GM23338 (cell line): ENCODE results near the gene STAT4. TPM values are rescaled to one million over a fixed set of nuclear protein-coding genes. Genes with fewer than 3 reads are reported as not detected.

ENCODE experiments used
- ATAC-seq: fragments of 200-7000 bp; cut with Tn5 transposase; 3 replicates; pipeline ENCODE4 v1.9.1; 2020
- DNase-seq: peaks from one replicate; pipeline ENCODE4 v3.0.0-alpha.2; 2015; ENCODE audit warnings: low spot score
- H2AFZ ChIP-seq: fragments of 200-600 bp; sonication (generic); 2 replicates; pipeline ENCODE4 v1.8.0; 2016; ENCODE audit warnings: antibody characterized with exemption, mild to moderate bottlenecking, moderate library complexity
- H3F3A ChIP-seq: fragments of 200-600 bp; sonication (generic); replicated peaks from 2 replicates; pipeline ENCODE4 v1.8.0; 2017; ENCODE audit warnings: antibody characterized with exemption, mixed run types, low read depth
- H3K27ac ChIP-seq: fragments of 200-600 bp; sonication (generic); 2 replicates; pipeline ENCODE4 v1.6.1; 2016; ENCODE audit warnings: low read depth
- H3K27me3 ChIP-seq: fragments of 200-600 bp; sonication (generic); 2 replicates; pipeline ENCODE4 v1.8.0; 2016; ENCODE audit warnings: mild to moderate bottlenecking, mixed run types, moderate library complexity; ENCODE audit not compliant: insufficient read depth
- H3K36me3 ChIP-seq: fragments of 200-600 bp; sonication (generic); 2 replicates; pipeline ENCODE4 v1.8.0; 2016; ENCODE audit warnings: mild to moderate bottlenecking; ENCODE audit not compliant: insufficient read depth
- H3K4me1 ChIP-seq: fragments of 200-600 bp; sonication (generic); 2 replicates; pipeline ENCODE4 v1.8.0; 2016; ENCODE audit warnings: mild to moderate bottlenecking, moderate library complexity; ENCODE audit not compliant: insufficient read depth
- H3K4me2 ChIP-seq: fragments of 200-600 bp; sonication (generic); 2 replicates; pipeline ENCODE4 v1.7.1; 2017; ENCODE audit warnings: mixed run types
- H3K4me3 ChIP-seq: fragments of 200-600 bp; sonication (generic); 2 replicates; pipeline ENCODE4 v1.6.1; 2016; ENCODE audit warnings: mixed run types
- H3K79me2 ChIP-seq: fragments of 200-600 bp; sonication (generic); replicated peaks from 2 replicates; pipeline ENCODE4 v1.8.0; 2017; ENCODE audit warnings: mild to moderate bottlenecking; ENCODE audit not compliant: insufficient read depth
- H3K9me2 ChIP-seq: fragments of 200-600 bp; sonication (generic); 2 replicates; pipeline ENCODE4 v1.8.0; 2017; ENCODE audit not compliant: insufficient read depth
- H4K20me1 ChIP-seq: fragments of 200-600 bp; sonication (generic); replicated peaks from 2 replicates; pipeline ENCODE4 v1.8.0; 2017; ENCODE audit warnings: mild to moderate bottlenecking; ENCODE audit not compliant: insufficient read depth
- H3K27ac Mint-ChIP-seq: 2 replicates; pipeline ENCODE4 v1.8.0; 2020; ENCODE audit warnings: inconsistent platforms, mild to moderate bottlenecking, moderate library complexity, mixed read lengths
- H3K27me3 Mint-ChIP-seq: 3 replicates; pipeline ENCODE4 v1.8.0; 2022; ENCODE audit warnings: low read depth, mild to moderate bottlenecking, moderate library complexity, mixed read lengths, inconsistent platforms; ENCODE audit not compliant: insufficient read depth, poor library complexity
- H3K36me3 Mint-ChIP-seq: 3 replicates; pipeline ENCODE4 v1.8.0; 2021; ENCODE audit warnings: low read depth, mild to moderate bottlenecking, inconsistent platforms, moderate library complexity, mixed read lengths
- H3K4me1 Mint-ChIP-seq: 3 replicates; pipeline ENCODE4 v1.8.0; 2020; ENCODE audit warnings: mild to moderate bottlenecking, inconsistent platforms, mixed read lengths
- H3K4me3 Mint-ChIP-seq: 3 replicates; pipeline ENCODE4 v1.8.0; 2021; ENCODE audit warnings: moderate library complexity, mild to moderate bottlenecking, inconsistent platforms, mixed read lengths
- H3K9me3 Mint-ChIP-seq: 3 replicates; pipeline ENCODE4 v1.8.0; 2020; ENCODE audit warnings: moderate library complexity, mild to moderate bottlenecking, inconsistent platforms, mixed read lengths
- CREB1 ChIP-seq: fragments of 250-450 bp; sonication (Bioruptor Pico); IDR thresholded peaks from 2 replicates; pipeline ENCODE4 v1.5.0; 2020; ENCODE audit warnings: low read depth, mild to moderate bottlenecking, moderate library complexity
- CTCF ChIP-seq, 2 experiments: fragments of 200-600 bp in 1 of 2; sonication (generic) in 1 of 2; conservative IDR thresholded peaks; 2 replicates each; pipeline versions ENCODE4 v1.5.1 to v1.6.1; 2016 to 2017; ENCODE audit warnings: antibody characterized with exemption in 2 of 2, low read depth in 2 of 2, mild to moderate bottlenecking in 2 of 2, moderate library complexity in 1 of 2
- EZH2 ChIP-seq: fragments of 200-600 bp; sonication (generic); IDR thresholded peaks from one replicate; pipeline ENCODE4 v1.8.0; 2017; ENCODE audit warnings: antibody characterized with exemption, mild to moderate bottlenecking, low read depth; ENCODE audit not compliant: unreplicated experiment
- JUNB ChIP-seq: IDR thresholded peaks from one replicate; pipeline ENCODE4 v1.6.1; 2016; ENCODE audit warnings: antibody characterized with exemption; ENCODE audit not compliant: unreplicated experiment
- STAT1 ChIP-seq: IDR thresholded peaks from one replicate; pipeline ENCODE4 v1.6.1; 2016; ENCODE audit warnings: antibody characterized with exemption; ENCODE audit not compliant: unreplicated experiment
- ZNF331 ChIP-seq: fragments of 250-450 bp; sonication (Bioruptor Pico); IDR thresholded peaks from 2 replicates; pipeline ENCODE4 v1.5.0; 2020; ENCODE audit warnings: low read depth, mild to moderate bottlenecking, moderate library complexity
- polyA plus RNA-seq: library from polyadenylated mRNA; unstranded; fragments of >200 nt; fragmentation: Nextera tagmentation; extraction: Ambion mirVana; gene quantifications from 2 replicates; pipeline ENCODE4 v1.2.1, GENCODE V29; 2016
- total RNA-seq: library from RNA; depleted of rRNA; stranded (reverse); fragments of >200 nt; shearing (Covaris generic); gene quantifications from 2 replicates; pipeline ENCODE4 v1.2.3, GENCODE V29; 2014
- TF ChIP-seq, protein P1 (sequence below): IDR thresholded peaks from 2 replicates; pipeline ENCODE4 v1.6.1; 2016; ENCODE audit warnings: antibody characterized with exemption
- TF ChIP-seq, protein P2 (sequence below): fragments of 250-450 bp; sonication (Bioruptor Pico); IDR thresholded peaks from 2 replicates; pipeline ENCODE4 v1.5.0; 2020; ENCODE audit warnings: mild to moderate bottlenecking, moderate library complexity
- TF ChIP-seq, protein P3 (sequence below): IDR thresholded peaks from one replicate; pipeline ENCODE4 v1.6.1; 2018; ENCODE audit warnings: antibody characterized with exemption; ENCODE audit not compliant: unreplicated experiment

Gene STAT4
- total and polyA plus RNA-seq, 2 experiments from 2014 or later = 0.52 to 0.86 TPM

- no peak overlapping the region for H3K4me3 Mint-ChIP-seq
- no peaks in the 10 kb centered on the region for H4K20me1 ChIP-seq
- H3K4me1 ChIP-seq = no peaks in the 10 kb centered on the region
- no peaks in the 10 kb centered on the region for H3K9me3 Mint-ChIP-seq
- ATAC-seq (no peak), DNase-seq (no peak)
- TF ChIP-seq CTCF (conservative IDR thresholded peaks at IDR 0.05; ENCODE audit: low read depth in 2 of 2) (no peak), CREB1 (CRISPR knock-in tag) (no peak), STAT1 (no peak), ZNF331 (CRISPR knock-in tag) (no peak), EZH2 (no peak), JUNB (no peak)
- TF ChIP-seq, protein P1, sequence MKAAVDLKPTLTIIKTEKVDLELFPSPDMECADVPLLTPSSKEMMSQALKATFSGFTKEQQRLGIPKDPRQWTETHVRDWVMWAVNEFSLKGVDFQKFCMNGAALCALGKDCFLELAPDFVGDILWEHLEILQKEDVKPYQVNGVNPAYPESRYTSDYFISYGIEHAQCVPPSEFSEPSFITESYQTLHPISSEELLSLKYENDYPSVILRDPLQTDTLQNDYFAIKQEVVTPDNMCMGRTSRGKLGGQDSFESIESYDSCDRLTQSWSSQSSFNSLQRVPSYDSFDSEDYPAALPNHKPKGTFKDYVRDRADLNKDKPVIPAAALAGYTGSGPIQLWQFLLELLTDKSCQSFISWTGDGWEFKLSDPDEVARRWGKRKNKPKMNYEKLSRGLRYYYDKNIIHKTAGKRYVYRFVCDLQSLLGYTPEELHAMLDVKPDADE = no peak
- TF ChIP-seq, protein P2, sequence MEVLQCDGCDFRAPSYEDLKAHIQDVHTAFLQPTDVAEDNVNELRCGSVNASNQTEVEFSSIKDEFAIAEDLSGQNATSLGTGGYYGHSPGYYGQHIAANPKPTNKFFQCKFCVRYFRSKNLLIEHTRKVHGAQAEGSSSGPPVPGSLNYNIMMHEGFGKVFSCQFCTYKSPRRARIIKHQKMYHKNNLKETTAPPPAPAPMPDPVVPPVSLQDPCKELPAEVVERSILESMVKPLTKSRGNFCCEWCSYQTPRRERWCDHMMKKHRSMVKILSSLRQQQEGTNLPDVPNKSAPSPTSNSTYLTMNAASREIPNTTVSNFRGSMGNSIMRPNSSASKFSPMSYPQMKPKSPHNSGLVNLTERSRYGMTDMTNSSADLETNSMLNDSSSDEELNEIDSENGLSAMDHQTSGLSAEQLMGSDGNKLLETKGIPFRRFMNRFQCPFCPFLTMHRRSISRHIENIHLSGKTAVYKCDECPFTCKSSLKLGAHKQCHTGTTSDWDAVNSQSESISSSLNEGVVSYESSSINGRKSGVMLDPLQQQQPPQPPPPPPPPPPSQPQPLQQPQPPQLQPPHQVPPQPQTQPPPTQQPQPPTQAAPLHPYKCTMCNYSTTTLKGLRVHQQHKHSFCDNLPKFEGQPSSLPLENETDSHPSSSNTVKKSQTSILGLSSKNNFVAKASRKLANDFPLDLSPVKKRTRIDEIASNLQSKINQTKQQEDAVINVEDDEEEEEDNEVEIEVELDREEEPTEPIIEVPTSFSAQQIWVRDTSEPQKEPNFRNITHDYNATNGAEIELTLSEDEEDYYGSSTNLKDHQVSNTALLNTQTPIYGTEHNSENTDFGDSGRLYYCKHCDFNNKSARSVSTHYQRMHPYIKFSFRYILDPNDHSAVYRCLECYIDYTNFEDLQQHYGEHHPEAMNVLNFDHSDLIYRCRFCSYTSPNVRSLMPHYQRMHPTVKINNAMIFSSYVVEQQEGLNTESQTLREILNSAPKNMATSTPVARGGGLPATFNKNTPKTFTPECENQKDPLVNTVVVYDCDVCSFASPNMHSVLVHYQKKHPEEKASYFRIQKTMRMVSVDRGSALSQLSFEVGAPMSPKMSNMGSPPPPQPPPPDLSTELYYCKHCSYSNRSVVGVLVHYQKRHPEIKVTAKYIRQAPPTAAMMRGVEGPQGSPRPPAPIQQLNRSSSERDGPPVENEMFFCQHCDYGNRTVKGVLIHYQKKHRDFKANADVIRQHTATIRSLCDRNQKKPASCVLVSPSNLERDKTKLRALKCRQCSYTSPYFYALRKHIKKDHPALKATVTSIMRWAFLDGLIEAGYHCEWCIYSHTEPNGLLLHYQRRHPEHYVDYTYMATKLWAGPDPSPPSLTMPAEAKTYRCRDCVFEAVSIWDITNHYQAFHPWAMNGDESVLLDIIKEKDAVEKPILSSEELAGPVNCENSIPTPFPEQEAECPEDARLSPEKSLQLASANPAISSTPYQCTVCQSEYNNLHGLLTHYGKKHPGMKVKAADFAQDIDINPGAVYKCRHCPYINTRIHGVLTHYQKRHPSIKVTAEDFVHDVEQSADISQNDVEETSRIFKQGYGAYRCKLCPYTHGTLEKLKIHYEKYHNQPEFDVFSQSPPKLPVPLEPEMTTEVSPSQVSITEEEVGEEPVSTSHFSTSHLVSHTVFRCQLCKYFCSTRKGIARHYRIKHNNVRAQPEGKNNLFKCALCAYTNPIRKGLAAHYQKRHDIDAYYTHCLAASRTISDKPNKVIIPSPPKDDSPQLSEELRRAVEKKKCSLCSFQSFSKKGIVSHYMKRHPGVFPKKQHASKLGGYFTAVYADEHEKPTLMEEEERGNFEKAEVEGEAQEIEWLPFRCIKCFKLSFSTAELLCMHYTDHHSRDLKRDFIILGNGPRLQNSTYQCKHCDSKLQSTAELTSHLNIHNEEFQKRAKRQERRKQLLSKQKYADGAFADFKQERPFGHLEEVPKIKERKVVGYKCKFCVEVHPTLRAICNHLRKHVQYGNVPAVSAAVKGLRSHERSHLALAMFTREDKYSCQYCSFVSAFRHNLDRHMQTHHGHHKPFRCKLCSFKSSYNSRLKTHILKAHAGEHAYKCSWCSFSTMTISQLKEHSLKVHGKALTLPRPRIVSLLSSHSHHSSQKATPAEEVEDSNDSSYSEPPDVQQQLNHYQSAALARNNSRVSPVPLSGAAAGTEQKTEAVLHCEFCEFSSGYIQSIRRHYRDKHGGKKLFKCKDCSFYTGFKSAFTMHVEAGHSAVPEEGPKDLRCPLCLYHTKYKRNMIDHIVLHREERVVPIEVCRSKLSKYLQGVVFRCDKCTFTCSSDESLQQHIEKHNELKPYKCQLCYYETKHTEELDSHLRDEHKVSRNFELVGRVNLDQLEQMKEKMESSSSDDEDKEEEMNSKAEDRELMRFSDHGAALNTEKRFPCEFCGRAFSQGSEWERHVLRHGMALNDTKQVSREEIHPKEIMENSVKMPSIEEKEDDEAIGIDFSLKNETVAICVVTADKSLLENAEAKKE (CRISPR knock-in tag) = no peak
- TF ChIP-seq, protein P3, sequence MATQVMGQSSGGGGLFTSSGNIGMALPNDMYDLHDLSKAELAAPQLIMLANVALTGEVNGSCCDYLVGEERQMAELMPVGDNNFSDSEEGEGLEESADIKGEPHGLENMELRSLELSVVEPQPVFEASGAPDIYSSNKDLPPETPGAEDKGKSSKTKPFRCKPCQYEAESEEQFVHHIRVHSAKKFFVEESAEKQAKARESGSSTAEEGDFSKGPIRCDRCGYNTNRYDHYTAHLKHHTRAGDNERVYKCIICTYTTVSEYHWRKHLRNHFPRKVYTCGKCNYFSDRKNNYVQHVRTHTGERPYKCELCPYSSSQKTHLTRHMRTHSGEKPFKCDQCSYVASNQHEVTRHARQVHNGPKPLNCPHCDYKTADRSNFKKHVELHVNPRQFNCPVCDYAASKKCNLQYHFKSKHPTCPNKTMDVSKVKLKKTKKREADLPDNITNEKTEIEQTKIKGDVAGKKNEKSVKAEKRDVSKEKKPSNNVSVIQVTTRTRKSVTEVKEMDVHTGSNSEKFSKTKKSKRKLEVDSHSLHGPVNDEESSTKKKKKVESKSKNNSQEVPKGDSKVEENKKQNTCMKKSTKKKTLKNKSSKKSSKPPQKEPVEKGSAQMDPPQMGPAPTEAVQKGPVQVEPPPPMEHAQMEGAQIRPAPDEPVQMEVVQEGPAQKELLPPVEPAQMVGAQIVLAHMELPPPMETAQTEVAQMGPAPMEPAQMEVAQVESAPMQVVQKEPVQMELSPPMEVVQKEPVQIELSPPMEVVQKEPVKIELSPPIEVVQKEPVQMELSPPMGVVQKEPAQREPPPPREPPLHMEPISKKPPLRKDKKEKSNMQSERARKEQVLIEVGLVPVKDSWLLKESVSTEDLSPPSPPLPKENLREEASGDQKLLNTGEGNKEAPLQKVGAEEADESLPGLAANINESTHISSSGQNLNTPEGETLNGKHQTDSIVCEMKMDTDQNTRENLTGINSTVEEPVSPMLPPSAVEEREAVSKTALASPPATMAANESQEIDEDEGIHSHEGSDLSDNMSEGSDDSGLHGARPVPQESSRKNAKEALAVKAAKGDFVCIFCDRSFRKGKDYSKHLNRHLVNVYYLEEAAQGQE = no peak
- no peak overlapping the region for H3K4me3 ChIP-seq
- no peaks in the 10 kb centered on the region for H3K36me3 ChIP-seq
- no peak overlapping the region for H3K4me2 ChIP-seq
- H2AFZ ChIP-seq = no peak overlapping the region
- no peaks in the 10 kb centered on the region for H3K27me3 Mint-ChIP-seq
- H3K27ac ChIP-seq = no peak overlapping the region
- no peaks in the 10 kb centered on the region for H3K79me2 ChIP-seq
- H3K27me3 ChIP-seq = no peaks in the 10 kb centered on the region
- H3F3A ChIP-seq = no peaks in the 10 kb centered on the region
- H3K4me1 Mint-ChIP-seq = peaks cover 2% of the 10 kb centered on the region; the same call in 1 of the 3 replicates
- no peaks in the 10 kb centered on the region for H3K9me2 ChIP-seq
- H3K36me3 Mint-ChIP-seq = no peaks in the 10 kb centered on the region
- H3K27ac Mint-ChIP-seq = no peak overlapping the region
Observed at GRCh38 chr2:191103774-191104173, 47.0 kb downstream of the STAT4 start.
